ENCODE data around the gene FBN3.

DNA sequence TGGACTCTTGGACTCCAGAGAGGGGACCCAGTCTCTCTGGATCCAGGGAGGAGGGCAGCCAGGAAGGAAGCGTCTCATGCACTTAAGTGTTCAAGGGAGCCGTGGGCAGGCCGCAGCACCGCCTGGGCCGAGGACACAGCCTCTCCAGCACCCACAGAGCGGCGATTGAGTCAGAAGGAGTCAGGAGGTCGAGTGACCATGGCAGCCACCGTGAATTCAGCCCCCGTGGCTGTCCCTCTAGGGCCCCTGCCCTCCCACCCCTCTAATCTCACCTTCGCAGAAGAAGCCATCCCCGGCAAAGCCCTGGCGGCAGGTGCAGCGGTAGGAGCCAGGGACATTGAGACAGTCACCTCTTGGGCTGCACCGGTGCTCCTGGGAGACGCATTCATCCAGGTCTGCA lies 38.0 kb downstream of the FBN3 start:
- TF ChIP-seq, protein P1, sequence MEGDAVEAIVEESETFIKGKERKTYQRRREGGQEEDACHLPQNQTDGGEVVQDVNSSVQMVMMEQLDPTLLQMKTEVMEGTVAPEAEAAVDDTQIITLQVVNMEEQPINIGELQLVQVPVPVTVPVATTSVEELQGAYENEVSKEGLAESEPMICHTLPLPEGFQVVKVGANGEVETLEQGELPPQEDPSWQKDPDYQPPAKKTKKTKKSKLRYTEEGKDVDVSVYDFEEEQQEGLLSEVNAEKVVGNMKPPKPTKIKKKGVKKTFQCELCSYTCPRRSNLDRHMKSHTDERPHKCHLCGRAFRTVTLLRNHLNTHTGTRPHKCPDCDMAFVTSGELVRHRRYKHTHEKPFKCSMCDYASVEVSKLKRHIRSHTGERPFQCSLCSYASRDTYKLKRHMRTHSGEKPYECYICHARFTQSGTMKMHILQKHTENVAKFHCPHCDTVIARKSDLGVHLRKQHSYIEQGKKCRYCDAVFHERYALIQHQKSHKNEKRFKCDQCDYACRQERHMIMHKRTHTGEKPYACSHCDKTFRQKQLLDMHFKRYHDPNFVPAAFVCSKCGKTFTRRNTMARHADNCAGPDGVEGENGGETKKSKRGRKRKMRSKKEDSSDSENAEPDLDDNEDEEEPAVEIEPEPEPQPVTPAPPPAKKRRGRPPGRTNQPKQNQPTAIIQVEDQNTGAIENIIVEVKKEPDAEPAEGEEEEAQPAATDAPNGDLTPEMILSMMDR (tag by site-specific recombination; IDR thresholded peaks at IDR 0.05) = no peak
- TF ChIP-seq, protein P2, sequence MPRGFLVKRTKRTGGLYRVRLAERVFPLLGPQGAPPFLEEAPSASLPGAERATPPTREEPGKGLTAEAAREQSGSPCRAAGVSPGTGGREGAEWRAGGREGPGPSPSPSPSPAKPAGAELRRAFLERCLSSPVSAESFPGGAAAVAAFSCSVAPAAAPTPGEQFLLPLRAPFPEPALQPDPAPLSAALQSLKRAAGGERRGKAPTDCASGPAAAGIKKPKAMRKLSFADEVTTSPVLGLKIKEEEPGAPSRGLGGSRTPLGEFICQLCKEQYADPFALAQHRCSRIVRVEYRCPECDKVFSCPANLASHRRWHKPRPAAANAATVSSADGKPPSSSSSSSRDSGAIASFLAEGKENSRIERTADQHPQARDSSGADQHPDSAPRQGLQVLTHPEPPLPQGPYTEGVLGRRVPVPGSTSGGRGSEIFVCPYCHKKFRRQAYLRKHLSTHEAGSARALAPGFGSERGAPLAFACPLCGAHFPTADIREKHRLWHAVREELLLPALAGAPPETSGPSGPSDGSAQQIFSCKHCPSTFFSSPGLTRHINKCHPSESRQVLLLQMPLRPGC (tag by site-specific recombination; IDR thresholded peaks at IDR 0.05) = no peak
- TF ChIP-seq KLF1 (tag by site-specific recombination; IDR thresholded peaks at IDR 0.05) (no peak), ZFP41 (tag by site-specific recombination; IDR thresholded peaks at IDR 0.05; ENCODE audit: borderline replicate concordance) (no peak), ZNF792 (tag by site-specific recombination; IDR thresholded peaks at IDR 0.05) (no peak)
- TF ChIP-seq, protein P3, sequence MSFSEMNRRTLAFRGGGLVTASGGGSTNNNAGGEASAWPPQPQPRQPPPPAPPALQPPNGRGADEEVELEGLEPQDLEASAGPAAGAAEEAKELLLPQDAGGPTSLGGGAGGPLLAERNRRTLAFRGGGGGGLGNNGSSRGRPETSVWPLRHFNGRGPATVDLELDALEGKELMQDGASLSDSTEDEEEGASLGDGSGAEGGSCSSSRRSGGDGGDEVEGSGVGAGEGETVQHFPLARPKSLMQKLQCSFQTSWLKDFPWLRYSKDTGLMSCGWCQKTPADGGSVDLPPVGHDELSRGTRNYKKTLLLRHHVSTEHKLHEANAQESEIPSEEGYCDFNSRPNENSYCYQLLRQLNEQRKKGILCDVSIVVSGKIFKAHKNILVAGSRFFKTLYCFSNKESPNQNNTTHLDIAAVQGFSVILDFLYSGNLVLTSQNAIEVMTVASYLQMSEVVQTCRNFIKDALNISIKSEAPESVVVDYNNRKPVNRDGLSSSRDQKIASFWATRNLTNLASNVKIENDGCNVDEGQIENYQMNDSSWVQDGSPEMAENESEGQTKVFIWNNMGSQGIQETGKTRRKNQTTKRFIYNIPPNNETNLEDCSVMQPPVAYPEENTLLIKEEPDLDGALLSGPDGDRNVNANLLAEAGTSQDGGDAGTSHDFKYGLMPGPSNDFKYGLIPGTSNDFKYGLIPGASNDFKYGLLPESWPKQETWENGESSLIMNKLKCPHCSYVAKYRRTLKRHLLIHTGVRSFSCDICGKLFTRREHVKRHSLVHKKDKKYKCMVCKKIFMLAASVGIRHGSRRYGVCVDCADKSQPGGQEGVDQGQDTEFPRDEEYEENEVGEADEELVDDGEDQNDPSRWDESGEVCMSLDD (tag by site-specific recombination; IDR thresholded peaks at IDR 0.05) = no peak

Measured in HEK293 (cell line).